Measurements from ENCODE around the gene FXYD5.
"Not testable (repeated sequence)": the region's sequence is repeated elsewhere in the genome, so short reads cannot be mapped to it uniquely, and the experiment has no call there.

The FXYD5 gene

GRCh38 chr19:35120492-35120891 is 34.0 kb upstream of the FXYD5 start:
- peak; percentile 78 for DNase-seq (ENCODE audit: low spot score)

- DNase-seq (ENCODE audit: low spot score) = no peak
Measured at GRCh38 chr19:35120898-35121297, 33.6 kb upstream of the FXYD5 start.

DNA sequence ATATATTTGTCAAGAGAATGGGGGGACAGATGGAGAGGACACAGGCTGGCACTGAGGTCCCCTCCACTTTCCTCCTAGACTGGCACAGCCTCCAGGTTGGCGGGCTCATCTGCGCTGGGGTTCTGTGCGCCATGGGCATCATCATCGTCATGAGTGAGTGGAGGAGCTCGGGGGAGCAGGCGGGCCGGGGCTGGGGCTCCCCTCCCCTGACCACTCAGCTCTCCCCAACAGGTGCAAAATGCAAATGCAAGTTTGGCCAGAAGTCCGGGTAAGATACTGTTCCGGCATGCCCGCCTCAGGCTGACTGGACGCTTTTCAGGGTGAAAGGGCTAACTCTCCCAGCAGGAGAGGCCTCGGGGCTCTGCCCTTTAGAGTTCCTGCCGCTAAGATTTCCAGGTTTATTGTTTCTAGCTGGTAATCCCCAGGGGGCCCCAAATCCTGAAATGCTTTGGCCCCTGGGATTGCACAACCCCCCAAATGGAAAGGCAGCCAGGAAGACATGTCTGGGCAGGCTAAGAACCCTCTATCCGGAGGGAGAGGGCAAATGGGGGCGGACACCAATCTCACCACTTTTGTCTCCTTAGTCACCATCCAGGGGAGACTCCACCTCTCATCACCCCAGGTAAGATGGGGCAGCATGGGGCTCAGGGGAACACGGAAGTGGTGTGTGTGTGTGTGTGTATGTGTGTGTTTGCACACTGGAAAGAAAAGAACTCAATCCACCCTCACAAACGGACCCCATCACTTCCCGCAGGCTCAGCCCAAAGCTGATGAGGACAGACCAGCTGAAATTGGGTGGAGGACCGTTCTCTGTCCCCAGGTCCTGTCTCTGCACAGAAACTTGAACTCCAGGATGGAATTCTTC is 31.6 kb upstream of the FXYD5 start:
- no peak for DNase-seq (ENCODE audit: low spot score)

- DNase-seq (ENCODE audit: low spot score) = no peak
Measured at GRCh38 chr19:35123573-35123972, 31.0 kb upstream of the FXYD5 start.

DNA sequence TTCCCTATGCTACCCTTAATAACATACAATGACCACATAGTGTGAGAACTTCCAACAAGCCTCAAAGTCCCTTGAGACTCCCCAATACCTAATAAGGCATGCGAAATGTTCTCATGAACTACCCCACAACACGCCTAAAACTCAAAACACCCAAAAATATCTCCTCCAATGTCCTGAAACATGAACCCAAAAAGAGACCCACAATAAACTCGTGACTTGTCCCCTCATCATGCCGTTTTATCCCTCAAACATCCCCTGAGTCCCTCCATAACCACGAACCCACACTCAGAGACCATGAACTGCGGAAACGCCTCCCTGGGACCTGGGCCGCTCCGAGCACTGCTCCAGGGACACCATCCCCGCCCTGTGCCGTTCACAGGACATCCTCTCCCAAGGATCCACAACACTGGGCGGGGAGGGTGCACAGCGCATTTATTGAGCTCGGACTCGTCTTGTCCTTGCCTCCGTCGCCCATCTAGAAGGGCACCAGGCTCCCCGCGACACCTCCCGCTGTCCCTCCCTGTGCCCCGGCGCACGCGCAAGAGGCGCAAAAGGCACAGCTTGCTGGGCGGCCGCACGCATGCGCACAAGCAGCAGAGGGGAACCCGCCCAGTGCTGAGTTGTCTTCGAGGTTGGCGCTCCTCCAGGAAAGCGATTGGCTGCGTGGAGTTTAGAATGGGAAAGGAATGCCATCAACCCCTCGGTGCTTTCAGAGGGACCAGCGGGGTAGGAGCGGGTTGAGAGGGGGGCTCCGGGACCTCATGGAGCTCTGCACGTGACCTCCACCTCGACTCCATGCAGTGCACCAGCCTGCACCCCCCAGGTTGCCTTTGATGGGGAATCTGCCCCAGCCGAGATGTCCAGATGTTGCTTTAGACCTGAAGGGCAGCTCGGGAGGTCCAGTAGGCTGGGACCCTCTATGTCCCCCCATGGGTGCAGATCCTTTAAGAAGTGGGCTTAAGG is 30.2 kb upstream of the FXYD5 start:
- peak; percentile 87 for DNase-seq (ENCODE audit: low spot score)

DNA sequence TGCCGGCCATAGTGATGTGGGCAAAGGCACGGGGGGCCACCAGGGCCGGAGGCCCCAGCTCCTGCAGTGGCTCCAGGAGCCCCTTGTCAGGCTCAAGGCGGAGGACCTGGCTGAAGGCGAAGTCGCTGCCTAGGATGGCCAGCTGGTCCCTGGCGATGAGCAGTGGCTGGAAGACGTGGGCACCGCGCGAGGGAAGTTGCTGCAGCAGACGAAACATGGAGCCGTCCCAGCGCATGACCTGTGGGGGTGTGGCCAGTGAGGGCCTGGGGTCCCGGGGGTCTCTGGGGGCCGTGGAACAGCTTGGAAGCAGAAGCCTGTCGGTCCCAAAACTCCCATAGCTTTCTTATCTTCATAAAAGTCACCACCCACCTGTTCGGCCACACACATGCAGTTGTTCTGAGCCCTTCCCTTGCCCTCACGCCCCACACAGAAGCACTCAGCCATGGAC is 29.2 kb upstream of the FXYD5 start:
- no peak for DNase-seq (ENCODE audit: low spot score)

DNA sequence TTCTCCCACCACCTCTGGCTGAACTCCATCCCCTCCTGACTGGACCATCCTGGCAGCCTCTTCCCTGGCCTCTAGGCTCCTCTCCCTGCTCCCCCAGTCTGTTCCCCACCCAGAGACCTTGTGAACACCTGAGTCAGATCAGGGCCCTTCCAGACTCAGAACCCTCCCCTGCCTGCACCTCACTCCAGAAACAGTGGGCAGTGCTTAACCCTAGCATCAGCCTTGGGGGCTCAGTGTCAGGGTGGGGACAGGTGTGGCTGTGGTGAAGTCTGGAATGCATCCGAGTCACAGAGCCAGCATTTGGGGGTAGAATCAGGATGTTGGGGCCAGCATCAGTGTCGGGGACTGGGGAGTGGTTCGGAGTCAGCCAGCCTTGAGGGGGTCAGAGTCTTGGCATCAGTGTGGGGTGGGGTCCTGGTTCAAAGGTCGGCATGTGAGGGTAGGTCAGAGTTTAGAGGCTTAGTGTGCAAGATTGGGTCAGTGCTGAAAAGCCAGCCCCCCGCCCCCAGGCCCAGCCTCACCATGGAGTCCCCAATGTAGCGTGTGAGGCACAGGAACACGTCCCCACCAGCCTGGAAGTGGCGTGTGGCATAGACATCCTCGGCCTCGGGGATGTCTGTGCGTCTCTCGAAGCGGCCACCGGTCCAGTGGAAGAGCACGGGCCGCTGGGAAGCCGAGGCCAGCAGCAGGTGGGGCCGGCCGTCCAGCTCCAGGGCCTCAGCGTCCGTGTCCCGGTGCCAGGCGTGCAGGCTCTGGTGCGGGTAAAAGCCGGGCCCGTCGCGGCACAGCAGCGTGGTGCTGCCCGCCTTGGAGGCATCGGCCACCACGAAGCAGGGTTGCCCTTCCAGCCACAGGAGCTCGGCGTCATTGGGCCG is 28.5 kb upstream of the FXYD5 start:
- DNase-seq (ENCODE audit: low spot score) = no peak

GRCh38 chr19:35126624-35126959 is 27.9 kb upstream of the FXYD5 start:
- DNase-seq (ENCODE audit: low spot score) = no peak

DNA sequence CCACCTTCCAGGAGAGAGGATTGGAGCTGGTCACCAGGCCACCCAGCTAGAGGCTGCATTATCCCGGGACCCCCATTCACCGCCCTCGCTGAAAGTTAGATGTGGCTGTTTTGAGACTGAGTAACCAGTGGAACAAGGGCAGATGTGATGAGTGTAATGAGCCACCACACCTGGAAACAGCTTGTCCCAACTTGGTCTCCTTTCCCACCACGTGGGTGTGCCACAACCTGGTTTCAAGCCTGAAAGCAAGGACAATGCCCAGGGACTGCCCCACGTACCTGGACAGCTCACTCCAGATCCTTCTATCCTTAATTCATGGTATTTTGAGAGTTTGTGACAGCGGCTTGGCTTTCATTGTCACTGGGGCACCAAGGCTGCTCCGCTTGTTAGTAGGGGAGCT is 26.7 kb upstream of the FXYD5 start:
- no peak for DNase-seq (ENCODE audit: low spot score)

DNA sequence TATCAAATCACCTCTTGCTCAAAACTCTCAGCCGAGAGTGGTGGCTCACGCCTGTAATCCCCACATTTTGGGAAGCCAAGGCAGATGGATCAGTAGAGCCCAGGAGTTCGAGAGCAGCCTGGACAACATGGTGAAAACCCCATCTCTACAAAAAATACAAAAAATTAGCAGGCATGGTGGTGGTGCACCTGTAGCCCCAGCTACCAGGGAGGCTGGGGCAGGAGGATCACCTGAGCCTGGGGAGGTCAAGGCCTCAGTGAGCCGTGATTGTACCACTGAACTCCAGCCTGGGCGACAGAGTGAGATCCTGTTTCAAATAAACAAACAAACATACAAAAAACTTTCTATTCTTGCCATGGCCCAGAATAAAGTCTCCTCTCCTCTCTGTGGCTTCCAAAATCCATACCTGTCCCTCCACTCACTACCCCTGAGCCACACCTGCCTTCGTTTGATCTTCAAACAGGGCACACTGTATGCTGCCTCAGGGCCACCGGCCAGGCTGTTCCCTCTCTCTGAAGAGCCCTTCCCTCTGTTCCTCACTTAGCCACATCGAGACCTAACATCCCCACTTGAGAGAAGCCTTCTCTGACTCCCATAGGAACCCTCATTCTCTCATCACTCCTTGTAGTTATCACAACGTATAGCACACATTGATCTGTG is 26.0 kb upstream of the FXYD5 start:
- no peak for DNase-seq (ENCODE audit: low spot score)

DNA sequence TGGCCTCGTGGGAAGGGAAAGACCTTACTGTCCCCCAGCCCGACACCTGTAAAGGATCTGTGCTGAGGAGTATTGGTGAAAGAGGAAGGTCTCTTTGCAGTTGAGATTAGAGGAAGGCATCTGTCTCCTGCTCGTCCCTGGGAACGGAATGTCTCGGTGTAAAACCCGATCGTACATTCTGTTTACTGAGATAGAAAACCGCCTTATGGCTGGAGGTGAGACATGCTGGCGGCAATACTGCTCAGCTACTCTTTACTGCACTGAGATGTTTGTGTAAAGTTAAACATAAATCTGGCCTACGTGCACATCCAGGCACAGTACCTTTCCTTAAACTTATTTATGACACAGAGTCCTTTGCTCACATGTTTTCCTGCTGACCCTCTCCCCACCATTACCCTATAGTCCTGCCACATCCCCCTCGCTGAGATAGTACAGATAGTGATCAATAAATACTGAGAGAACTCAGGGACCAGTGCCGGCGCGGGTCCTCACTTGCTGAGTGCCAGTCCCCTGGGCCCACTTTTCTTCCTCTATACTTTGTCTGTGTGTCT is 24.7 kb upstream of the FXYD5 start:
- DNase-seq (ENCODE audit: low spot score) = not testable (repeated sequence)

GRCh38 chr19:35130761-35131720 is 23.5 kb upstream of the FXYD5 start:
- DNase-seq (ENCODE audit: low spot score) = no peak

DNA sequence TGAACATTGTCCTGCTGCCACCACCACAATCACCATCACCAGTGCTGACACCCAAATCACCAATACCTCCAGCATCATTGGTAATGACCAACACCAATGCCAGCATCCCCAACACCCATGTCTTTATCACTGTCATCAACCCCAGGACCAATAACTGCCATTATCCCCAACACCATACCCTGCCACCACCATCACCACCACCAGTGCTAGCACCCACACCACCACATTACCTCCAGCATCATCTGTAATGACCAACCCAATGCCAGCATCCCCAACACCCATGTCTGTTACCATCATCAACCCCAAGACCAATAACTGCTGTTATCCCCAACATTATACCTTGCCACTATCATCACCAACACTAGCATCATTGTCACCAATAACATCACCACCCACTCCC is 22.3 kb upstream of the FXYD5 start:
- DNase-seq (ENCODE audit: low spot score) = no peak

GRCh38 chr19:35133826-35134225 is 20.7 kb upstream of the FXYD5 start:
- DNase-seq (ENCODE audit: low spot score) = no peak

DNA sequence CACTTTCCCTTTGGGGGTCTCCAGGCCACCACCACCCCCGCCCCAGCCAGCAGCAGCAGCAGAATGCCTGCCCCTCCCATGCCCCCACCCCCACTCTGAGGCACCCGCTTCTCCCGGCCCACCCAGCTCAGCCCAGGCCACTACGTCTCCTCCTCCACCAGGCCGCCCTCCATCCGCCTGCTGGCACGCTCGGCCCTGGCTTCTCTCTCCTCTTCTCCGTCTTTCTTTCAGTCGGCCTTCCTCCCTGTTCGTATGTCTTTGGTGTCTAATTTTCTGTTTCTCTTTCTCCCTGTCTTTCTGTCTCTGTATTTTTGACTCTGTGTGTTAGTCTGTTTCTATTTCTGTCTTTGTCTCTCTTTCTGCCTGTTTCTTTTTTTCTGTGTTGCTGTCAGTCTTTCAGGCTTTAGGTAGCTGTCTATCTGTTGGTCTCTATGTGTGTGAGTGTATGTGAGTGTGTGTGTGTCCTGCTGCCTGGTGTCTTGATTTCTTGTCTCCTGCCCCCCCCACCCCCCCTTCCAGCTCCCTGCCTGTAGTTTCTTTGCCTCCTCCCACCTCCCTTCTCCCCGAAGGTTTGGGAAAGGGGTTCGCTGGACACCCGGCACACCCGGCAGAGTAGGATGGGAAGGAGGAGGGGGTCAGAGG is 19.8 kb upstream of the FXYD5 start, which contains the start of gene LGI4:
TSS of gene LGI4 (minus strand) at position 459 of the 642 bp plus-strand sequence. CDS start at position 80, 379 bp downstream.
- DNase-seq (ENCODE audit: low spot score) = no peak

DNA sequence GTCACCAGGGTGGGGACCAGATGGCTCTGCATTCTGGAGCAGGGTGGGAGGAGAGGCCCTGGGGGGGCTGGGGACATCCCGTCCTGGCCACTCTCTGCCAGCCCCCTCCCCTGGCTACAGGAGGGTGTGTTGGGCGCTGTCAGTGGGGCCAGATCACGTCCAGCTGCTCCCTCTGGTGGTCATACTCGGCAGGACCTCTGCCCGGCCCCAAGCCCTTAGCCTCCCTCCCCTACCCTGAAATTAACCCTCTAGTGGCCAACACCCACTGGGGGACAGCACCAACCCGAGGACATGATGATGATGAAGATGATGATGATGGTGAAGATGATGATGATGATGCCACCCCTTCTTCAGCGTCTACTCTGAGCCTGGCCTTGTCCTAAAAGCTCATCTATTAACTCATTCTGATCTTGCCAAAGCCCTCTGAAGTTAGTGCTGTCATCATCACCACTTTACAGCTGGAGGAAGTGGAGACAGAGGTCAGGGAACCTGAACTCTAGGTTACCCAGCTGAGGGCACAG is 19.1 kb upstream of the FXYD5 start:
- DNase-seq (ENCODE audit: low spot score) = peak; percentile 78

DNA sequence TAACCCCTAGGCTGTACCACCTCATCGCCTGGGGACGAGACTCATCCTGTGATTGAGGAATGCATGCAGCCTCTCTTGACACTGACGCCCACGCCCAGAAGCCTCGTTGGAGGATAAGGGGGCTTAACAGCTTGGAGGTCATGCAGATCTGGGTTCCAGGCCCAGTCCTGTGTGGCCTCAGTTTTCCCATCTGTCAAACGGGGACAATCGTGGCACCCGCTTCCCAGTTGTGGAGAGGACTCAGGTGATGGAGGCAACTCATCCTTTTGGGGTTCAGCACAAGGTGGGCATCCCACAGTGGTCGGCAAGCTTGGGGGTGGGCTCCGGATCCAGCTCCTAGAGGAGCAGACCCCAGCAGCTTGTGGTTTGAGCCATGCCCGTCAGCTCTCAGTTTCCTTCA is 18.3 kb upstream of the FXYD5 start:
- no peak for DNase-seq (ENCODE audit: low spot score)

DNA sequence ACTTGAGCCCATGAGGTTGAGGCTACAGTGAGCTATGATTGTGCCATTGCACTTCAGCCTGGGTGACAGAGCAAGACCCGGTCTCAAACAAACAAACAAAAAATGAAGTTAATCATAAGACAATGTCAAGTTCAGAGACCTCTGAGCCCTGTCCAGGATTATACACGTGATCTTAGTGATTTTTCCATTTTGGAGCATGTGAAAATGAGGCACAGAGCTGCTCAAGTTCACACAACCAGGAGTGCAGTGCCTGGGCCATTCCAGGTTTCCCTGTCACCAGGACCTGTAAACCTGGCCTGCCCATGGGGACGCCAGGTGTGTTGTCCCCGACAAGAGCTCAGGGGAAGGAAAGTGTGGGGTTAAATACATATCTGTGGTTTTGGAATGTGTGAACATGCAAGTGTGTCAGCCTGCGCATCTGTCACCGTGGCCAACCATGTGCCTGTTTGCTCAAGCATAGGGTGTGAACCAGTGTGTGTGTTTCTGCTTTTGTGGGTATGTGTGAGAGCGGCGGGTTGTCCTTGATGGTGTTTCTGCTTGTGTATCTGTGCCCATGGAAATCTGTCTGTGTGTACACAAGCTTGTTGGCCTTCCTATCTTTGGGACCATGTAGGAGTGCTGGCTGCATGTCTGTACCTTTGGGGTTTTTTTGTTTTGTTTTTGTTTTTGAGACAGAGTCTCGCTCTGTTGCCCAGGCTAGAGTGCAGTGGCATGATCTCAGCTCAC is 17.4 kb upstream of the FXYD5 start:
- no peak for DNase-seq (ENCODE audit: low spot score)

All from cerebellar cortex (tissue), 1 donor.